HG03064 (cell line): ENCODE results near the gene MAP3K10.

Source experiments
- ATAC-seq: cut with Tn5 transposase; IDR thresholded peaks from one replicate; pipeline ENCODE4 v1.9.1; 2021; ENCODE audit warnings: low read depth; ENCODE audit not compliant: unreplicated experiment

MAP3K10 gene

DNA sequence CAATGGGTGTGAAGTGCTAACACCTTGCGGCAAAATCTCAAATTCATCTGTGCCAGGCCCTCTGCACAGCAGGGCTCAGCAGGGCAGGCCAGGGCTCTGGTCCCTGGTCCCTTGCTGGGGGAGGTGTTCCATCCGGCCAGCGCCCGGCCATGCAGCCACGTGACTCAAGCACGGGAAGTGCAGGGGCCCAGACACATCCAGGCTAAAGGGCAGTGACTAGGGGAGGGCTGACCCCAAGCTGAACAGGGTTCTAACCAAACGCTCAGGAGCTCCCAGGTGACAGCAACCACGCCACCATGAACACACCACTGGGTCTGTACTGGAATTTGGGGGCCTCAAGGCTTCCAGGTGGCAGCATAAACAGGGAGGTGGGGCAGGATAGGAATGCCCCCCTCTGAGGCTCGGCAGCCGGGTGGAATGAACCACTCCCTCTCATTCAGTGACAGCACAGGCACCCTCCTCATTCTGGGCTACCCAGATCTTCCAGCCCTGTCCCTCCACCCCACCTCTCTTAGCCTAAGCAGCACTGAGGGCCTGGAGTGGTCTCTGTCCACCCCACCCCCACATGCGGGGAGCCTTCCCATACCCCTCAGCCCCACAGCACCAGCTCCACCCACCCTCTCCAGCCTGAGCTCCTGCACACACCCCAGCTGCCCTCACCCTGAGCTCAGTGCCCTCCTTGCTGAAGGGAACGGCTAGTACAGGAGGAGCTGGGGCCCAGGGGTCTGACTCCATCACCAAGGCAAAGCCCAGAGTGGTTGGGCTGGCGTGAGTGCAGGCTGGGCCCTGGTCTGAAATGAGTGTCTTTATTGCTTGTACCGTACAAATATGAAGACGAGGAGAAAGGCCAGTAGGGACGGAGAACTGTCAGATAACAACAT, 40.6 kb downstream of the MAP3K10 start:
- ATAC-seq, result no peak

DNA sequence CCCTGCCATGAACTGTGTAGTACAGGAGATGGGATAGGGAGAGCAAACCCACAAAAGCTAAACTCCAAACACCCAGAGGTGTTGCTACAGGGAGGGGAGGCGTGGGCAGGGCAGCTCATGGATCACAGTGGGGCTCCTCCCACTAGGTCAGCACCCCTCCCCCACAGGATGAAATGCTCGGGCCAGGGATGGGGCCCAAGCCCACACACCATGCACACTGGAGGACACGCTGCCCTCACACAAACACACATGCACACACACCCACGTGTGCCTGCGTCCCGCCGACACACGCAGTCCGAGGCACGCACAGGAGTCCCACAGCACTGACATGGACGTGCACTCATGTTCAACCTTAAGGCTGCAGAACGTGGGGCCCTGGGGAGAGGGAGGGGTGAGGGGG, 41.3 kb downstream of the MAP3K10 start:
- no peak for ATAC-seq

DNA sequence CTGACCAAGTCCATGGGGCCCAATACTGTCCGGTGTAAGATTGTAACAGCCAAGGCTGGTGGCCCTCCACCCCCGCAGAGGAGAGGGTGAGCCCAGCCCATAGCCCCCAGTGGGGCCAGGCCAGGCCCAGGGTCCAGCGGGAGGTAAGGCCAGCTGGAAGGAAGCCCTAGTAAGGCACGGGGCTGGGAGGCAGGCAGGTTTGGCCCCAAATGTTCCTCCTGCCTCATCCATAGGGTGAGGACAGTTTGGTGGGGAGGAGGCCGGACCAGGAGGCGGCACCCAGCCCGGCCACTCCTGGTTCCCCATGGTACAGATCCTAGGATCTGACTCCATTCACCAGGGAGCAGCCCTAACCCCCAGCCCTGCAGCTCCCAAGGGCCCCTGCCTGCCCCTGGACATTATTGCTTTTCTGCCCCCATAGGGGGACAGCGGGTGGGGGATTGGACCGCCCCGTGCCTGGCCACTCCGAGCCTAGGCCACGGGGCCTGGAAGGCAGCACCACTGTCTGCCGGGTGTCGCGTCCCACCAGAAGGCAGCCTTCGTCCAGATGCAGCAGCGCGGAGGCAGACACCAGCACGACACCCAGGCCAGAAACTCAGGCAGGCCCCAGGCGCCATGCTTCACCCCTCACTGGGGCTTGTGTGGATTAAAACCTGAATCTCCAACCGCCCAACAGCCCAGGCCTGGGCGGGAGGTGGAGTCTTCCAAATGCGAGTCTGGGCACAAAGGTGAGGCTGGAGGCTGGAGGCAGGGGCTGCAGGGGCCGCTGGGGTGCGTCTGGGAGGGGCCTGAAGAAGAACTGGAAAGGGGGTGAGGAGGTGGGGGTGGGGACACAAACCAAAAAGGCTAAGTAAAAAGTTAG, 42.0 kb downstream of the MAP3K10 start:
- ATAC-seq, result no peak

DNA sequence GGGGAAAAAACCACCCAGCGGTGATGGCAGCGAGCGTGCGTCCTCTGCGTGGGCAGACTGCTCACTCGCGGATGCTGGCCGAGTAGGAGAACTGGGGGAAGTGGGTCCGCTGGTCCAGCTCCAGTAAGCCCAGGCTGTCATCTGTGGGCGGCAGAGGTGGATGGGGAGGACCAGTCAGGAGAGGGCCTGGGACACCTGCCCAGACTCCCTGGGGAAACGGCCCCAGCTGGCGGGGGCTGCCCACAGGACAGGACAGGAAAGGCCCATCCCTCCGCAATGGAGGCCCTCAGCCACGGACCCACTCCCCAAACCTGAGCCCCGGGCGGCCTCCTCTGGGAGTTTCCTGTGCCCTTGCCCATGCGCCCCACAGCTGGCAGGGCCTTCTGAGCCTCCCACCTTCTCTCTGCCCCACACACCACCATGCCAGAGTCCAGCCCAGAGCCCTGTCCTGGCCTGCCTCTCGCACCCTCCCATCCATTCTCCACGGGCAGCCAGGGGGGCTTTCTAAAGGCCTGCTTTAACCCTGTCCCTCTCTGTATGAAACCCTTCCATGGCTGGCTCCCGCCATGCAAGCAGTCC, 42.7 kb downstream of the MAP3K10 start:
- no peak for ATAC-seq

DNA sequence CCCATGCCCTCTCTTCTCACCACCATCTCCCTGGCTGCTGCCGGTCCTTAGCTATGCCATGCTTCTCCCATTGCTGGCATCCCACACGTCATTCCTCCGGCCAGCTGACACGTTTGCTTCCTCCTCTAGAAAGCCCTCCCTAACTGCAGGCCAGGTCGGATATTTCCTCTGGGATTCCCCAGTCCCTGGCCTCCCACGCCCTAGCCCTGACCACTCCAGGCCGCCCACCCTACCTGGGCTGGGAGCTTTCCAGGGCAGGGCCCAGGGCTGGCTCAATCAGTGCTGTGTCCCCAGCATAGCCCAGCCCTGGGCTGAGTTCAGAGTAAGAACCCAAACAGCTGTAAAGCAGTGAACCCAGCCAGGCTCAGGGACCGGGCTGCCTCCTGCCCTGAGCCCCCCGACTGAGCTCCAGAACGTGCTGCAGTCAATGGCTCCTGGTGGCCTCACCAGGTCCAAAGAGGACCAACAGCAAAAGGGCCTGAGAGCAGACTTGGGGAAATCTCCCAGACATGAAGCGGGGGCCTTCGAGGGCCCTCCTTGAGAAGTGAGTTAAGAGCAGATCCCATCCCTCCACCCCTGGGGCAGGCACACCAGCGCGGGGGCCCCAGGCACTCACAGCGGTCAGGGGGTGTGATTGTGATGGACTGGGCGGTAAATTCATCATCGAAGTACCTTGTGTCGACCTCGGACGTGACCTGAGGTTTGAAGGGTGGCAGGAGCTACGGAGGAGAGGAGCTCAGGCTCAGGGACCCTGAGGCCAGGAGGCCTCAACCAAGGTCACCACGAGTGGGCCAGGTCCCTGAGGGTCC, 43.4 kb downstream of the MAP3K10 start:
- no peak for ATAC-seq

DNA sequence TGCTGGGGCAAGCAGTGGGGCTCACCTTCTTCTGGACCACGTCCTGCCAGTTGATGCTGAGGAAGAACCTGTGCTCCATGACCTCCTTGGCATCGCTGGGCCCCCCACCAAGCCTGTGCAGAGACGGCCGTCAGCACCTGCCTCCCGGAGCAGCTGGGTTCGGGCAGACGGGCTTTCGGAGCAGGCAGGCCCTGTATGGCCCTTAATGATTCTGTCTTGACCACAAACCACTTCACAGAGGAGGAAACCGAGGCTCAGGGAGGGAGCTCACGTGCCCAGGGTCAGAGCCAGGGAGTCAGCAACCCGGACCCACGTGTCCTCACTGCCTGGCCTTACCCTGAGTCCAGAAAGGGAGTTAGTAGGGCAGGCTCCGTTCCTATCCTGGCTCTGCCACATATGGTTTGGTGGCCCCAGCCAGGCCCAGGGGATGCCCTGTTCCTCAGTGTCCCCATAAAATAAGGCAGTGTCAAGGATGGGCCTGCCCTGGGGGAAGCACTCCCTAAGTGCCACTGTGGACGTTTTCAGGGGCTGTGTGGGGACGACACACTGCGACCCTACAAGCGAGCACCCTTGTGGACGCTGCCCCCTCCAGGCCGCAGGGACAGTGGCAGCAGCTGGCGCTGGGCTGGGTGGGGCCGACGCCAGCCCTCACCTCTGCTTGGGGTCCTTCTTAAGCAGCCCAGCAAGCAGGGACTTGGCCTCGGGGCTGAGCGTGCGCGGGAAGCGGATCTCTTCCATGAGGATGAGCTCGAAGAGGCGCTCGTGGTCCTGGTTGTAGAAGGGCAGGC, 44.2 kb downstream of the MAP3K10 start:
- ATAC-seq, result no peak

DNA sequence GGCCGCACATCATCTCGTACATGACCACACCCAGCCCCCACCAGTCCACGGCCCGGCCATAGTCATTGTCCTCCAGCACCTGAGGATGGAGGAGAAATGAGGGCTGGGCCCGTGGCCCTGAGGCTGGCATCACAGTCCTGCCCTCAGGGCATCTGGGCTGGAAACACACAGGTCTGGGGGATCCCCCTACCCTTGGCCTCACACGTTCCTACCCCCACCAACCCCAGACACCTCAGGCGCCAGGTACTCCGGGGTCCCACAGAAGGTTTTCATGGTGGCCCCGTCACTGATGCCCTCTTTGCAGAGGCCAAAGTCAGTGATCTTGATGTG, 44.8 kb downstream of the MAP3K10 start:
- no peak for ATAC-seq

DNA sequence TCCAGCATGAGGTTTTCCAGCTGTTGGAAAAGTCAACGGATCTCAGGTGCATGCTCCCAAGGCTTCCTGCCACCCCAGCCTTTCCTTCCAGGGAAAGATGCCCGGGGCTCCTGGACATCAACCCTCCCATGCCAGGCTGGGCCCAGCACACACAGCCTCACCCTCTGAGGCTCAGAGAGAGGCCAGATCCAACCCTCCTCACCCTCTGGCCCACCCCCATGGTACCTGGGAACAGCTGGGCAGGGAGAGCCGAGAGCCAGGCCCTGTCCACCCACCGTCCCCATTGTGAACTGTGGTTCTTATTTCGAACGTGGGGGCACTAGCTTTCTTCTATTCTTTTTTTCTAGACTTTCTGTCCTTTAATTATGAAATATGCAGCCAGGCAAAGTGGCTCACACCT, 45.1 kb downstream of the MAP3K10 start:
- no peak for ATAC-seq

DNA sequence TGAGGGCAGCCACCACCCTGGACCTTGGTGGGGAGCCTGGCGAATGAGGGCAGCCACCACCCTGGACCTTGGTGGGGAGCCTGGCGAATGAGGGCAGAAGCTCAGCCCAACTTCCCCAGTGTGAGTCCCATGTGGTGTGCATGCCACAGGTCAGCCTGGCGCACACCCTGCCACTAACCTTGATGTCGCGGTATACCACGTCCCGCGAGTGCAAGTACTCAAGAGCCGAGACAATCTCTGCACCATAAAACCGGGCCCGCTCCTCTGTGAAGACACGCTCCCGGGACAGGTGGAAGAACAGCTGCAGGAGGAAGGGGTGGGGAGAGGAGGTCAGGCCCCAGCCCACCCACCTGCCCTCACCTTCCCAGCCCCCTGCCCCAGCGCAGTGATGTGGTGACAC, 46.6 kb downstream of the MAP3K10 start:
- no peak for ATAC-seq

DNA sequence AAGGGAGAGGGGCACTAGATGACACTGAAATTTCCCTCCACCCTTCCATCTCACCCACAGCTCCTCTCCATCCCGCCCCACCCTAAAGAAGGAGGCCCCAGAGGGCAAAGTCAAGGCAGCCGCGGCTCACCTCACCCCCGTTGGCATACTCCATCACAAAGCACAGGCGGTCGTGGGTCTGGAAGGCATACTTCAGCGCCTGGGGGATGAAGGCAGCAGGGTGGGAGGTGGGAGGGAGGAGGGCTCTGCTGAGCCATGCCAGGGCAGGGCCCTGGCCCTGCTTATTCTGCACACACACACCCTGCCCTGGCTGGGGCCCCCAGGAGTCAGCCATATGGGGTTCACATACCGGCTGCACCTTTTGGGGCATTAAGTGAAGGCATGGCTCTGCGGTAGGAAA, 47.5 kb downstream of the MAP3K10 start:
- no peak for ATAC-seq

DNA sequence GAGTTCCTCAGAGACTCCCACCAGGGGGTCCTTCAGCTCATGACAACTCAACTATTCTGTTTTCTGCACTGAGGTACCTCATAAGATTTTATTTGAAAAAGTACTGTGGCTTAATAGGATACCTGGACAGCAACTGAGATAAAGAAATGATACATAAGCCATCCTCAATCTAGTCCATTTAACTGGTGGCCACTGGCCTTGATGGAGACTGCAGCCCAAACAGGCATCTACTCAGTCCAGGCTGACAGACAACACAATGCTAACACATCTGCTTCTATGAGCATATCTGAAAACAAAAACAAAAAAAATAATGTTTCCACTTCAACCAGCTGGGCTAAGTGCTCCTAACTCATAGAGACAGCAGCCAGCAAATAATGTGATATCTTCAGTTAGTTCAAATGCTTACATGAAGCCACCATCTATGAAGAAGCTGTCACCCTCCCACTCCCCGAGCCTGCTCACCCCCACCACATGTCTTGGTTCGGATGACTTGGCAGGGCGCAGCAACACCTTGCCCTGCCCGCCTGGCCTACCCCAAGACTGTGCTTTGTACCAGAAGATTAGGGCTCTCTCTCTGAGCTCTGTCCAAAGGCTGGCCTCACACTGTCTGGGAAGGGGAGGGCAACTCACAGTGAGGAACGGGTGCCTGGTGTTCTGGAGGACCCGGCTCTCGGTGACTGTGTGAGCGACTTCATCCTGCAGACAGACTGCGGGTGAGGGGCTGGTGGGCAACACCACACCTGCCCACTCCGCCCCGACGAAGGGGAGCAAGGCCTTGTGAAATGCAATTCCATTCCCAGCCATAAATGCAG, 48.4 kb downstream of the MAP3K10 start:
- no peak for ATAC-seq

DNA sequence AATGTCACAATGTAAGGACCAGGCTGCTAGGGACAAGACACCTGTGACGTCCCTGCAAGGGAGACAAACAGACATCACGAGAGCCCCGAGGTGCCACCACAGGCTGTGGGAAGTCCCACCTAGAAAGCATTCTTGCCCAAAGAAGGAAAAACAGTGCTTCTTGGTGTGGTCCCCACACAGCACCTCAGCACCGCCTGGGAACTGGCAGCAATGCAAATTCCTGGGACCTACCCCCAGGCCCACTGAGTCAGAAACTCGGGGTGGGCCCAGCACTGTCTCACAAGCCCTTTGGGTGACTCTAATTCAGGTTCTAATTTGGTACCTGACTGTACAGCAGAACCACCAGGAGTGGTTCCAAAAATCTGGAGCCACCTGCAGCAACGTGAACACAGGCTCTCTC, 49.1 kb downstream of the MAP3K10 start:
- no peak for ATAC-seq

DNA sequence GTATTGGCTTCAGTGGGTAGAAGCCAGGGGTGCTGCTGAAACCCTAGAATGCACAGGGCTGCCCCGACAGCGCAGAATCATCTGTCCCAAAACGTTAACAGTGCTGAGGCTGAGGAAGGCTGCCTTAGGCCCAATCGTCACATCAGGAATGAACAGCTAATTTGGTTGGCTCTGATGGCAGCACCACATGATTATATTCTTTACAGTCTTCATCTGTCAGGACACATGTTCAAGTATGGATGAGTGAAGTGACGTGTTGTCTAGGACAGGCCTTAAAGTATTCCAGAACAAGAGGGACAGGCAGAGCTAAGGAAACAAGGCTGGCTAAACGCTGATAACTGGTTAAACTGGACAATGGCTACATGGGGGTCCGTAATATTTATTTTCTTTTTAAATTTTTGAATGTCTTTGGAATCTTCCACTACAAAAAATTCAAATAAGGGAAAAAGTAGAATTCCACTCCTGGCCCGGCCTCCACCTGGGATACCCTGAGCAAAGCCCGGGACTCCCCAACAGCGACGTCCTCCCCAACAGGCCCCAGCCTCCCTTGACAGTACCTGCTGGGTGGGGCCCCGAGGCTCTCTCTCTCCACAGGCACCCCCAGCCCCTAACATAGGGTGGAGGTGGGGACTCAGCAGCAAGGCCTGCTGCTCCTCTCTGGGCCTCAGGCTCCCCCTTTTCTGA, 50.0 kb downstream of the MAP3K10 start:
- ATAC-seq, result no peak

DNA sequence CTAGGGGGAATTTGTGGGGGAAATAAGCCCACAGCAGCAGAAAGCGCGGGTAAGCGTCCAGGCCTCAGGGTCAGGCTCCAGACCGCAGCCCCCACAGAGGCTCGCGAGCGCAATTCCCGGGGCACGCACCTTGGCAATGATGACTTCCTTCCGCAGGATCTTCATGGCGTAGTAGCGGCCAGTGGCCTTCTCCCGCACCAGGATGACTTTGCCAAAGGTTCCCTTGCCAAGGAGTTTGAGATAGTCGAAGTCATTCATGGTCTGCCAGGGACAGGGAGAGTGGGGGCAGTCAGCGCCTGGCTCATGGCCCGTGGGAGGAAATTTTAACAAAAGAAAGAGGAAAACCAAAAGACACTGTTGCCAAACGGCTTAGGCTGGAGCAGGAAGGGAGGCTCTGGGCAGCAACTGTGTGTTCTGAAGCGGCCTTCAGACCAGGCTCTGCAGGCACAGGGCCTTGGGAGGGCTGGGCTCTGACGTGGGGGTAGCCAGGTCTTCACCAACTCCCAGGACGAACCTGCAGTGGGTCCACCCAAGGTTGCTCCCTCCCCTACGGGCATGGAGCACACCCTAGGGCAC, 50.7 kb downstream of the MAP3K10 start:
- ATAC-seq, result no peak

DNA sequence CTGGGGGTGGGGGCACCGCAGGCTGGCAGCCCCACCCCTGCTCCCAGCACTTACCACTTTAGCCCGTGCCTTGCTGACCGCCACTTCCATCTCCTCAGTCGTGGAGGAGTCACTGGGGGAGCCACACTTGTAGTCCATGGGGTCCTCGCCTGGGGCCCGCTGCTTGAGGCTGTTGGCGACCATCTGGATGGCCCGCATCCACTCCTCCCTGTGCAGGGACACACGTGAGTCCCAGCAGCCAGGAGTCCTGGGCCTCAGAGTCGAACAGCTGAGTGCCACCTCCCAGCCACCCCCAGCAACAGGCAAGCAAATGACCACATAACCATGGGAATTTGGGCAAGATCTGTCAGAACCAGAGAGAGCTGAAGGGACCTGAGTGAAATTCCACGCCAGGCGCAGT, 51.3 kb downstream of the MAP3K10 start:
- ATAC-seq, result no peak

DNA sequence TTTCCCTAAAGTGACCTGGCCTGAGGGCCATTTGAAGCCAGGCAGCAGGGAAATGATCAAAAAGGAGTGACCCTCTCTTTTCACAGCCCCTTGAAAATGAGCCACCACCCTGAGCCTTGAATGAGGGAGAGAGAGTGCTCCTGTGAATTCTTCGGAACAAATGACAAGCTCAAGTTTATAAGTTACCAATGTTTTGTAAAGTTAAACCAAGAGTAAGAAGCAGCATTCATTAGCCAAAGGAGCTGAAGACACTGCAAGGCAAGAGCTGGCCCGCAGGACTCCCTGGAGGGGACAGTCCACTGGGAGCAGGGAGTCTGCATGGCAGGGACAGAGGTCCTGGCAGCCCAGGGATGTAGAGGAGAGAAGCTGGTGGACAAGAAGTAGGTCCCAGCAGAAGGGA, 52.0 kb downstream of the MAP3K10 start:
- ATAC-seq, result no peak

DNA sequence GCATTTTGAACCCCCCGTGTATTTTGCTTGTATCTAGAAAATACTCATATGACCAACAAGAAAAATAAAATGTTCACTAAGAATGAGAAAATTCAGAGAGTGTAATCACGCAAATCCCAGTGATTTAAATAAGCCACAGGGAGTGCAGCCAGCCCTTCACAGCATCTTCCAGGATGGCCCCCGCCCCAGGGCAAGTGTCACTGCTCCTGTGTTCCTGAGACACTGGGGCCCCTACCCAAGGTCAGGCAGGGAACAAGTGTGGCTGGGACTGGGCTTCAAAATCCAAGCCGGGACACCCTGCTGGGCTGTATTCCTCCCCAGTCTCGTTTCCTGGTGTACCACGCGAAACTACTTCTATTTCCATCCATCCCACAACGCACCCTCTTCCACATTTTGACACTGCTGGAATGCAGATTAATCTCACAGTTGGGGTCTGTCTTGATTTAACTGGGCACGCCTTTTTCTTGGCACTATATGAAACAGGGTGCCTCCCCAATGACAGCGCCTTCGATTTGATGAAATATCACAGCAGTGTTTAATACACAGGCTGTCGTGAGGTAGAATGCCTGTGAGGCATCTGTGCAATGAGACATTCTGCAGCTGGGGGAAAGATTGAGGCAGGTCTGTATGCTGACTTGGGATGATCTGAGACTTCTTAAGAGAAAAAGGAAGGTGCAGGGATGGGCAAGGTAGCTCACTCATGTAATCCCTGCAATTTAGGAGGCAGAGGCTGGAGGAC, 53.5 kb downstream of the MAP3K10 start:
- ATAC-seq, result no peak
